A549 (cell line): ENCODE measurements around the gene SLC16A8. TPM values are rescaled to one million over a fixed set of nuclear protein-coding genes. Genes with fewer than 3 reads are reported as not detected.
A peak's percentile ranks its signal among the peaks of the same experiment; 100 is the strongest.

Experiments
- ATAC-seq, 2 experiments: fragments of 200-7000 bp in 1 of 2; fragments of >200 bp in 1 of 2; cut with Nextera tagmentation in 1 of 2; cut with Tn5 transposase in 1 of 2; 3 replicates each; pipeline versions ENCODE4 v1.8.0 to v1.9.1; 2018 to 2020; ENCODE audit warnings: mild to moderate bottlenecking in 1 of 2, moderate library complexity in 1 of 2
- CTCF ChIA-PET: fragments of 300-600 bp; sonication (Branson Sonifier 250); formaldehyde crosslinking; extraction: SDS; loops from one replicate; lab custom pipeline; 2021; ENCODE audit warnings: antibody characterized with exemption, inconsistent platforms; lab: Yijun Ruan, JAX
- POLR2A ChIA-PET: fragments of 350-600 bp; formaldehyde crosslinking; extraction: SDS; loops from one replicate; lab custom pipeline; 2021; ENCODE audit warnings: antibody characterized with exemption, inconsistent platforms; lab: Yijun Ruan, JAX
- DNase-seq, 2 experiments: peaks; one replicate each; pipeline versions ENCODE4 v3.0.0 to v3.0.0-alpha.2; 2011 to 2016; ENCODE audit warnings: low read depth in 1 of 2, low spot score in 1 of 2
- FAIRE-seq: peaks from 2 replicates; lab custom pipeline; 2011; peaks lifted over from hg19 to GRCh38; lab: Jason Lieb, UNC
- H3K27ac ChIP-seq, 2 experiments: fragments of >200 bp; sonication (Bioruptor Twin); formaldehyde crosslinking; 3 replicates each; pipeline ENCODE4 v1.5.1; 2016 to 2017
- H3K4me1 ChIP-seq: fragments of >200 bp; sonication (Bioruptor Twin); formaldehyde crosslinking; 3 replicates; pipeline ENCODE4 v1.6.1; 2016
- H3K4me2 ChIP-seq: fragments of >200 bp; sonication (Bioruptor Twin); formaldehyde crosslinking; 3 replicates; pipeline ENCODE4 v1.6.1; 2016
- H3K4me3 ChIP-seq: fragments of >200 bp; sonication (Bioruptor Twin); formaldehyde crosslinking; 3 replicates; pipeline ENCODE4 v1.5.1; 2016
- H3K9me3 ChIP-seq: fragments of >200 bp; sonication (Bioruptor Twin); formaldehyde crosslinking; 3 replicates; pipeline ENCODE4 v1.6.1; 2016
- ATOH8 ChIP-seq: fragments of 250-450 bp; sonication (Bioruptor Pico); IDR thresholded peaks from 2 replicates; pipeline ENCODE4 v1.5.0; 2020; ENCODE audit warnings: low read depth, mild to moderate bottlenecking, moderate library complexity
- BHLHE40 ChIP-seq: IDR thresholded peaks from 2 replicates; pipeline ENCODE4 v1.6.1; 2012; ENCODE audit warnings: low read depth, low read length, inconsistent platforms
- CBX2 ChIP-seq: fragments of 200-600 bp; sonication (generic); IDR thresholded peaks from 2 replicates; pipeline ENCODE4 v1.6.1; 2016; ENCODE audit warnings: low read depth, mild to moderate bottlenecking, borderline replicate concordance
- CBX8 ChIP-seq: fragments of 200-600 bp; sonication (generic); IDR thresholded peaks from 2 replicates; pipeline ENCODE4 v1.6.1; 2016
- E2F6 ChIP-seq: IDR thresholded peaks from 2 replicates; pipeline ENCODE4 v1.6.1; 2012; ENCODE audit warnings: low read depth, borderline replicate concordance
- EHMT2 ChIP-seq: fragments of 200-600 bp; sonication (generic); IDR thresholded peaks from 2 replicates; pipeline ENCODE4 v1.6.1; 2016; ENCODE audit warnings: antibody characterized with exemption, low read depth, mild to moderate bottlenecking, moderate library complexity
- HDAC2 ChIP-seq: fragments of 200-600 bp; sonication (generic); IDR thresholded peaks from 2 replicates; pipeline ENCODE4 v1.6.1; 2016
- HEYL ChIP-seq: fragments of 250-450 bp; sonication (Bioruptor Pico); IDR thresholded peaks from 2 replicates; pipeline ENCODE4 v1.8.0; 2021; ENCODE audit warnings: mild to moderate bottlenecking, moderate library complexity
- HMGXB4 ChIP-seq: fragments of 250-450 bp; sonication (Bioruptor Pico); IDR thresholded peaks from 2 replicates; pipeline ENCODE4 v1.5.0; 2021; ENCODE audit warnings: mild to moderate bottlenecking, moderate library complexity, borderline replicate concordance
- HOXA7 ChIP-seq: fragments of 250-450 bp; sonication (Bioruptor Pico); IDR thresholded peaks from 2 replicates; pipeline ENCODE4 v1.5.0; 2020; ENCODE audit warnings: mild to moderate bottlenecking, moderate library complexity
- JUN ChIP-seq, 2 experiments: fragments of >200 bp; sonication (Bioruptor Twin); formaldehyde crosslinking; IDR thresholded peaks; 2 replicates in 1 of 2; 3 replicates in 1 of 2; pipeline ENCODE4 v1.6.1; 2016 to 2017
- JUNB ChIP-seq: fragments of >200 bp; sonication (Bioruptor Twin); formaldehyde crosslinking; IDR thresholded peaks from 2 replicates; pipeline ENCODE4 v1.6.1; 2016
- KDM1A ChIP-seq: fragments of 200-600 bp; sonication (generic); IDR thresholded peaks from 2 replicates; pipeline ENCODE4 v1.6.1; 2016; ENCODE audit warnings: low read depth, mild to moderate bottlenecking
- KDM5A ChIP-seq: fragments of 200-600 bp; sonication (generic); IDR thresholded peaks from 2 replicates; pipeline ENCODE4 v1.6.1; 2016; ENCODE audit warnings: antibody characterized with exemption, mild to moderate bottlenecking
- MAFK ChIP-seq: fragments of 450-650 bp; IDR thresholded peaks from 2 replicates; pipeline ENCODE4 v1.6.1; 2014; ENCODE audit not compliant: partially characterized antibody
- MAZ ChIP-seq: fragments of 150-350 bp; IDR thresholded peaks from 2 replicates; pipeline ENCODE4 v1.6.1; 2014; ENCODE audit warnings: antibody characterized with exemption, low read depth, low read length, borderline replicate concordance
- MYC ChIP-seq: IDR thresholded peaks from 2 replicates; pipeline ENCODE4 v1.6.1; 2012; ENCODE audit warnings: mild to moderate bottlenecking, inconsistent platforms, low read length, improper control_type of control experiment, borderline replicate concordance
- NPAS2 ChIP-seq: fragments of 250-450 bp; sonication (Bioruptor Pico); IDR thresholded peaks from 2 replicates; pipeline ENCODE4 v1.8.0; 2022; ENCODE audit warnings: mild to moderate bottlenecking, moderate library complexity, borderline replicate concordance
- PBX3 ChIP-seq: IDR thresholded peaks from 2 replicates; pipeline ENCODE4 v1.6.1; 2012
- PHF8 ChIP-seq: fragments of 200-600 bp; sonication (generic); IDR thresholded peaks from 2 replicates; pipeline ENCODE4 v1.6.1; 2016; ENCODE audit warnings: low read depth, mild to moderate bottlenecking, antibody characterized with exemption, moderate library complexity, borderline replicate concordance
- POLR2A ChIP-seq: IDR thresholded peaks from 2 replicates; pipeline ENCODE4 v1.6.1; 2012; ENCODE audit warnings: mild to moderate bottlenecking, low read length
- POLR2AphosphoS2 ChIP-seq: conservative IDR thresholded peaks from 2 replicates; pipeline ENCODE4 v1.6.1; 2012; ENCODE audit warnings: low read length, improper control_type of control experiment, inconsistent platforms
- RARB ChIP-seq: fragments of 250-450 bp; sonication (Bioruptor Pico); IDR thresholded peaks from 2 replicates; pipeline ENCODE4 v1.8.0; 2021; ENCODE audit warnings: mild to moderate bottlenecking, moderate library complexity
- REST ChIP-seq: fragments of 200-600 bp; sonication (generic); IDR thresholded peaks from 2 replicates; pipeline ENCODE4 v1.6.1; 2016; ENCODE audit warnings: antibody characterized with exemption, mild to moderate bottlenecking, moderate library complexity
- RNF2 ChIP-seq: fragments of 200-600 bp; sonication (generic); IDR thresholded peaks from 2 replicates; pipeline ENCODE4 v1.6.1; 2016; ENCODE audit warnings: low read depth, mild to moderate bottlenecking, antibody characterized with exemption, moderate library complexity, borderline replicate concordance
- ZSCAN20 ChIP-seq: fragments of 250-450 bp; sonication (Bioruptor Pico); IDR thresholded peaks from 2 replicates; pipeline ENCODE4 v1.8.0; 2022; ENCODE audit warnings: mild to moderate bottlenecking, moderate library complexity
- WGBS: methylation state at CpG from one replicate; pipeline ENCODE4 v1.1.6; 2017; ENCODE audit errors: missing lambda C conversion rate; 5-methylcytosine and 5-hydroxymethylcytosine counted together
- polyA plus RNA-seq, 4 experiments: library from polyadenylated mRNA; depleted of rRNA in 3 of 4; stranded (reverse); fragments of >200 nt; fragmentation: RNase III in 1 of 4; extraction: RNeasy Plus Mini Kit Qiagen cat#74134 plus additional on column Dnase treatment in 1 of 4; gene quantifications; 2 replicates in 3 of 4; 3 replicates in 1 of 4; pipeline ENCODE4 v1.2.3, GENCODE V29; 2011 to 2017

SLC16A8 gene
- polyA plus RNA-seq, 2 of the 4 experiments (the other 2 are of a cell fraction): not detected

GRCh38 chr22:38056969-38057891 lies 26.8 kb downstream of the SLC16A8 start, which contains the start of gene PICK1:
Gene PICK1, plus strand, starts transcription at chr22:38057404. Its CDS starts 406 bp downstream, at chr22:38057810.
- peak; percentile 88 to 89 for DNase-seq
- no peak for FAIRE-seq
- H3K4me1 ChIP-seq: 0 out of 3 replicates have a peak, but pooled peaks cover 7% of the 10 kb centered on the region
- peak; percentile 89 to 95 for ATAC-seq
- H3K27ac ChIP-seq: peak within 1 kb of the TSS; percentile 84 to 89
- 2% methylated on average over 17 of the region's 47 CpGs for WGBS
- peak within 1 kb of the TSS; percentile 87 for H3K4me3 ChIP-seq
- TF ChIP-seq JUNB (no peak), CBX8 (no peak), PHF8 (peak; percentile 43; the same call in 1 of the 2 replicates), RNF2 (no peak), POLR2AphosphoS2 (no peak), POLR2A (peak; percentile 34), PBX3 (no peak), NPAS2 (CRISPR knock-in tag) (no peak), MAFK (no peak), JUN (IDR thresholded peaks at IDR 0.05) (peak in 1 of 2 experiments; percentile 40; a peak in 1 of 5 replicates), HOXA7 (no peak), HDAC2 (no peak), E2F6 (no peak), REST (no peak), KDM5A (no peak), KDM1A (peak; percentile 91; the same call in 1 of the 2 replicates), ZSCAN20 (CRISPR knock-in tag) (no peak), MAZ (no peak), HEYL (CRISPR knock-in tag) (no peak), ATOH8 (CRISPR knock-in tag) (no peak), RARB (CRISPR knock-in tag) (no peak), EHMT2 (no peak; the same call in 1 of the 2 replicates), MYC (0 out of 2 replicates have a peak, but pooled peaks have one; percentile 43), BHLHE40 (no peak), CBX2 (no peak), HMGXB4 (CRISPR knock-in tag) (no peak)
- ChIA-PET POLR2A (interaction anchor here (0.7 kb wide), 1 partner anchor 58 kb away, joined by 3 read pairs; no protein-coding TSS in a partner anchor), CTCF (interaction anchor here (0.7 to 4.2 kb wide), 3 partner anchors 11 to 515 kb away, joined by 3 to 22 read pairs (median 5); no protein-coding TSS in a partner anchor)
- H3K9me3 ChIP-seq: no peaks in the 10 kb centered on the region
- H3K4me2 ChIP-seq: peak within 1 kb of the TSS; percentile 97
